ENCODE results near the gene TTC22.
A peak's percentile ranks its signal among the peaks of the same experiment; 100 is the strongest.

TTC22 gene

DNA sequence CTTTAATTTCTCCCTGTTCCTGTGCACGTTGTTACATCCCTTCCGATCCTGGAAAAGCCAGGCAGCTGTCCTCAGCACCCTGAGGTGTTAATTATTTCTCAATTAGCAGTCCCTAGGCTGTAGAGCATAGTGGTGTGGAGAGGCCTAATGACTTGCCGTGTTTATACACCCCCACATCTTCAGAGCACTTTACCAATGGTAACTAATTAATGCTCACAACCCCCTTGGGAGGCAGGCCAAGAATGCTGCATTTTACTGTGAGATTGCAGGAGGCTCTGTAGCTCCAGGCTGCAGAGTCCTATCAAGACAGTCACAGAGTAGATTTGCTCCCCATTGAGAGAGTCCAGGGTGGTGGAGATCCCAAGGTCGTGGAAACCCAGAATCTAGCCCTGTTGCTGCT lies 34.4 kb downstream of the TTC22 start:
- Histone ChIP-seq H3K9ac (no peak overlapping the region), H3K4me2 (no peak overlapping the region)

DNA sequence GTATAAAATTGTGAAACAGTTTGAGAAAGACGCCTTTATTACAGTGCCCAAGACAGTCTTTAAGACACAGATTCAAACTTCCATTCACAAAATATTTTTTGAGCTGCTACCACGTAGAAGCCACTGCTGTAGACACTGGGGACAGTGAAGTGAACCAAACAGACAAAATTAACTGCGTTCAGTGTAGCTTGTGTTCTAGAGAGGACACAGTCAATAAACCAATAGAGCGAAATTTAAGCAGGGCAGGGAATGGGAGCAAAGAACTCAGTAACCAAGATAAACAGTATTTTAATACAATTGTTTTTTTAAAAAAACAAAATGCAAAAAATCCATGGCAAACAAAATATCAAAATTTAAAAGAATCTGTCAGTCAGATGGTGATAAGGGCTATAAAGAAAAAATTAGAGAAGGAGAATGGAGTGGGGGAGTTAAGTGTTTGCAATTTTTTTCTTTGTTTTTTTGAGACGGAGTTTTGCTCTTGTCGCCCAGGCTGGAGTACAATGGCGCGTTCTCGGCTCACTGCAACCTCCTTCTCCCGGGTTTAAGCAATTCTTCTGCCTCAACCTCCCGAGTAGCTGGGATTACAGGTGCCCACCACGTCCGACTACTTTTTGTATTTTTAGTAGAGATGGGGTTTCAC lies 36.1 kb downstream of the TTC22 start:
- TF ChIP-seq, protein P1, sequence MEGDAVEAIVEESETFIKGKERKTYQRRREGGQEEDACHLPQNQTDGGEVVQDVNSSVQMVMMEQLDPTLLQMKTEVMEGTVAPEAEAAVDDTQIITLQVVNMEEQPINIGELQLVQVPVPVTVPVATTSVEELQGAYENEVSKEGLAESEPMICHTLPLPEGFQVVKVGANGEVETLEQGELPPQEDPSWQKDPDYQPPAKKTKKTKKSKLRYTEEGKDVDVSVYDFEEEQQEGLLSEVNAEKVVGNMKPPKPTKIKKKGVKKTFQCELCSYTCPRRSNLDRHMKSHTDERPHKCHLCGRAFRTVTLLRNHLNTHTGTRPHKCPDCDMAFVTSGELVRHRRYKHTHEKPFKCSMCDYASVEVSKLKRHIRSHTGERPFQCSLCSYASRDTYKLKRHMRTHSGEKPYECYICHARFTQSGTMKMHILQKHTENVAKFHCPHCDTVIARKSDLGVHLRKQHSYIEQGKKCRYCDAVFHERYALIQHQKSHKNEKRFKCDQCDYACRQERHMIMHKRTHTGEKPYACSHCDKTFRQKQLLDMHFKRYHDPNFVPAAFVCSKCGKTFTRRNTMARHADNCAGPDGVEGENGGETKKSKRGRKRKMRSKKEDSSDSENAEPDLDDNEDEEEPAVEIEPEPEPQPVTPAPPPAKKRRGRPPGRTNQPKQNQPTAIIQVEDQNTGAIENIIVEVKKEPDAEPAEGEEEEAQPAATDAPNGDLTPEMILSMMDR (conservative IDR thresholded peaks at IDR 0.05; ENCODE audit: low read depth, low read length), result no peak
- Histone ChIP-seq H3K27ac (no peak overlapping the region), H3K4me1 (ENCODE audit: low read depth, poor library complexity, severe bottlenecking) (no peaks in the 10 kb centered on the region), H3K36me3 (ENCODE audit: insufficient read depth) (no peaks in the 10 kb centered on the region), H3K9ac (no peak overlapping the region), H4K20me1 (ENCODE audit: insufficient read depth) (no peaks in the 10 kb centered on the region), H3K4me2 (peak overlapping the region; percentile 42), H2AFZ (ENCODE audit: low read depth) (no peak overlapping the region), H3K79me2 (ENCODE audit: insufficient read depth, low read depth) (no peaks in the 10 kb centered on the region), H3K27me3 (ENCODE audit: insufficient read depth, low read depth) (no peaks in the 10 kb centered on the region), H3K4me3 (IDR thresholded peaks at IDR 0.05; ENCODE audit: insufficient read depth, low read depth, low read length) (no peak overlapping the region)

More for the DNA sequence above, 34.4 kb downstream of the TTC22 start:
- H2AFZ ChIP-seq (ENCODE audit: low read depth), result no peak overlapping the region
- no peaks in the 10 kb centered on the region for H3K27me3 ChIP-seq (ENCODE audit: insufficient read depth, low read depth)
- H3K4me1 ChIP-seq (ENCODE audit: low read depth, poor library complexity, severe bottlenecking), result no peaks in the 10 kb centered on the region
- no peaks in the 10 kb centered on the region for H3K79me2 ChIP-seq (ENCODE audit: insufficient read depth, low read depth)
- no peaks in the 10 kb centered on the region for H3K36me3 ChIP-seq (ENCODE audit: insufficient read depth)
- no peak overlapping the region for H3K27ac ChIP-seq
- no peaks in the 10 kb centered on the region for H4K20me1 ChIP-seq (ENCODE audit: insufficient read depth)
- TF ChIP-seq, protein P1 (conservative IDR thresholded peaks at IDR 0.05; ENCODE audit: low read depth, low read length), result no peak
- H3K4me3 ChIP-seq (IDR thresholded peaks at IDR 0.05; ENCODE audit: insufficient read depth, low read depth, low read length), result no peak overlapping the region

DNA sequence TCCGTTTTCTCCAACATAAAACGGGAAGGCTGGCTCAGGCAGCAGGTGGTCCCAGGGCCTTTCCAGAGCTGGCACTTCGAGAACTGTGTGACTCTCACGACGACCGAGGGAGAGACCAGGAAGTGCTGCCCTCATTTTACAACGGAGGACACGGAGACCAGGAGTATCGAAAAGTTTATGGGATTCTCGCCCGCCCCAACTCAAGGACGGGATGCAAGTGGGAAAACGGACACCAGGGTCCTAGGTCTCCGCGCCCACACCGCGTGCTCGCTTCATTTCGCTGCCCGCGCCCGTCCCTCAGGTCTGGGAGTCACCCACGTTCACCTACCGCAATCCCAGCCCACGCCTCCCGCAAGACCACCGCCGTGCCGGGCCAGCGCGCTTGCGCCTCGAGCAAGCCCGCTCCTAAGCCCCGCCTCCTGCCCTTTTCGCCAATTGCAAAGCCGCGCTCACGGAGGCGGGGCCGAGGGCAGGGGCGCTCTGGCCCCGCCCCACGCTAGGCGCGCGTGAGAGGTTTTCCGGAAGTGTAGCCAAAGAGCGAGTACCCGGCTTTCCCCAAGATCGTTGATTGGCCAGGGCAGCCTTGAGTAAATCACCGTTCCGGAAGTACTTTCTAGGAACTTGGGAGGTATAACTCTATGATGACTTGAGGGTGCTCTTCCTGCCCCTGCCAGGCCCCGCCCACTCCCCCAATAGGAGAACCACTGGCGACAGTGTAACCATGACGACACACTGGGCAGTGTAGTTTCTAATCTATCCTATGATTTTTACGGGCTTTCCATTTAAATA lies 36.8 kb downstream of the TTC22 start, which contains the start of gene PARS2:
TSS of gene PARS2 (minus strand) at position 391 of the 789 bp plus-strand sequence. CDS start 5,362 bp downstream, outside the sequence.
- Histone ChIP-seq H3K4me1 (ENCODE audit: low read depth, poor library complexity, severe bottlenecking) (no peaks in the 10 kb centered on the region), H4K20me1 (ENCODE audit: insufficient read depth) (no peaks in the 10 kb centered on the region), H3K79me2 (ENCODE audit: insufficient read depth, low read depth) (no peaks in the 10 kb centered on the region), H3K36me3 (ENCODE audit: insufficient read depth) (no peaks in the 10 kb centered on the region), H3K4me3 (IDR thresholded peaks at IDR 0.05; ENCODE audit: insufficient read depth, low read depth, low read length) (no peak within 1 kb of the TSS), H3K27ac (no peak within 1 kb of the TSS), H3K27me3 (ENCODE audit: insufficient read depth, low read depth) (no peaks in the 10 kb centered on the region), H3K4me2 (peak within 1 kb of the TSS; percentile 42), H2AFZ (ENCODE audit: low read depth) (peak within 1 kb of the TSS; percentile 22; the same call in 1 of the 2 replicates), H3K9ac (peak within 1 kb of the TSS; percentile 46; the same call in 1 of the 2 replicates)
- TF ChIP-seq, protein P1 (conservative IDR thresholded peaks at IDR 0.05; ENCODE audit: low read depth, low read length), result no peak

DNA sequence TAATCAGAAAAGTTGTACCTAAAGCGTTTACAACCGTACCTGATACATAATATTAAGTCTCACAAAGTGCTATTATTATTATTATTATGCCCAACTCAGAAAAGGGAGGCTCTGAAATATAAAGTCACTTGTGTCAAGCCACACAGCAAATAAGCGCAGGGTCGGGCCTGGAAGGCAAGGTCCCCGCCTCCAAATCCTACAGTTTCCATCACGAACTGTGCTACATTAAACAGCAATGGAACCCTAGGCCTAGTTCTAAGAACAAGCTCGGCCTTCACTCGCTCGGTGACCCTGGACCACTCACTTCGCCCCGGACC lies 37.3 kb downstream of the TTC22 start:
- Histone ChIP-seq H3K4me1 (ENCODE audit: low read depth, poor library complexity, severe bottlenecking) (no peaks in the 10 kb centered on the region), H2AFZ (ENCODE audit: low read depth) (peak overlapping the region; percentile 22; the same call in 1 of the 2 replicates), H3K9ac (peak overlapping the region; percentile 46; the same call in 1 of the 2 replicates), H3K27ac (no peak overlapping the region), H3K79me2 (ENCODE audit: insufficient read depth, low read depth) (no peaks in the 10 kb centered on the region), H3K36me3 (ENCODE audit: insufficient read depth) (no peaks in the 10 kb centered on the region), H3K4me2 (no peak overlapping the region; the same call in 1 of the 2 replicates), H3K27me3 (ENCODE audit: insufficient read depth, low read depth) (no peaks in the 10 kb centered on the region), H4K20me1 (ENCODE audit: insufficient read depth) (no peaks in the 10 kb centered on the region), H3K4me3 (IDR thresholded peaks at IDR 0.05; ENCODE audit: insufficient read depth, low read depth, low read length) (no peak overlapping the region)
- TF ChIP-seq, protein P1 (conservative IDR thresholded peaks at IDR 0.05; ENCODE audit: low read depth, low read length), result no peak

Data from KMS-11 (cell line).